GM18868 (cell line): ENCODE measurements around the gene COL4A1.

Source experiments
- ATAC-seq: cut with Tn5 transposase; IDR thresholded peaks from one replicate; pipeline ENCODE4 v1.9.1; 2021; ENCODE audit warnings: mild to moderate bottlenecking, moderate library complexity; ENCODE audit not compliant: unreplicated experiment

COL4A1 gene

GRCh38 chr13:110099922-110100321 lies 207.0 kb downstream of the COL4A1 start:
- no peak for ATAC-seq
